Small intestine (tissue), 7 donors: Measurements from ENCODE around the gene PLCH2. TPM values are rescaled to one million over a fixed set of nuclear protein-coding genes. Genes with fewer than 3 reads are reported as not detected.
"Not testable (repeated sequence)": the region's sequence is repeated elsewhere in the genome, so short reads cannot be mapped to it uniquely, and the experiment has no call there.

Experiments
- DNase-seq, 2 donors: peaks; one replicate each; pipeline versions ENCODE4 v3.0.0 to v3.0.0-alpha.2; 2013
- FAIRE-seq: peaks from 2 replicates; lab custom pipeline; 2012; peaks lifted over from hg19 to GRCh38; lab: Jason Lieb, UNC
- H3K27ac ChIP-seq, 3 donors: one replicate each; pipeline ENCODE4 v1.5.1; 2013; ENCODE audit warnings: low read length in 2 of 3, mild to moderate bottlenecking in 2 of 3, control low read depth in 1 of 3, inconsistent platforms in 1 of 3, low read depth in 1 of 3, moderate library complexity in 1 of 3
- H3K27me3 ChIP-seq, 3 donors: one replicate each; pipeline ENCODE4 v1.6.1; 2013; ENCODE audit warnings: low read length in 3 of 3, inconsistent platforms in 1 of 3; ENCODE audit not compliant: control insufficient read depth in 3 of 3, insufficient read depth in 3 of 3
- H3K36me3 ChIP-seq, 3 donors: one replicate each; pipeline ENCODE4 v1.6.1; 2013; ENCODE audit warnings: low read length in 3 of 3, inconsistent platforms in 1 of 3, low read depth in 1 of 3, mild to moderate bottlenecking in 1 of 3, moderate library complexity in 1 of 3; ENCODE audit not compliant: control insufficient read depth in 3 of 3, insufficient read depth in 2 of 3
- H3K4me1 ChIP-seq, 3 donors: one replicate each; pipeline ENCODE4 v1.6.1; 2013; ENCODE audit warnings: low read length in 2 of 3, inconsistent platforms in 1 of 3, low read depth in 1 of 3, mild to moderate bottlenecking in 1 of 3, moderate library complexity in 1 of 3; ENCODE audit not compliant: control insufficient read depth in 3 of 3, insufficient read depth in 2 of 3
- H3K4me3 ChIP-seq, 3 donors: one replicate each; pipeline ENCODE4 v1.5.1; 2013; ENCODE audit warnings: low read length in 3 of 3, control low read depth in 1 of 3, inconsistent platforms in 1 of 3, low read depth in 1 of 3, mild to moderate bottlenecking in 1 of 3, moderate library complexity in 1 of 3
- H3K9me3 ChIP-seq, 2 donors: one replicate each; pipeline ENCODE4 v1.6.1; 2013; ENCODE audit warnings: low read depth in 1 of 2, low read length in 1 of 2; ENCODE audit not compliant: control insufficient read depth in 2 of 2, insufficient read depth in 1 of 2
- WGBS, 3 donors: extraction: QIAGEN DNeasy Blood & Tissue Kit; methylation state at CpG; one replicate each; pipeline ENCODE4 v1.1.7; 2013; 5-methylcytosine and 5-hydroxymethylcytosine counted together
- polyA plus RNA-seq, 4 donors: library from polyadenylated mRNA; stranded (reverse) in 3 of 4; unstranded in 1 of 4; fragments of 200-250 nt in 3 of 4; fragments of 120-200 nt in 1 of 4; gene quantifications; one replicate each; pipeline versions ENCODE4 v1.2.1 to v1.2.3, GENCODE V29; 2013
- donor health status: healthy with polysubstance abuse.
- donor health status: control.
- donor health status: control.
- donor health status: Bipolar disorder and iron deficiency.
- donor health status: healthy.

PLCH2 gene
- polyA plus RNA-seq, 4 donors = 0.22 to 7.1 (median 1.1) TPM

GRCh38 chr1:2549367-2550029 lies 73.4 kb downstream of the PLCH2 start:
- Histone ChIP-seq H3K4me1 (peaks cover 0 to 52% (median 6%) of the 10 kb centered on the region in 3 donors), H3K36me3 (peaks cover 0 to 39% (median 0%) of the 10 kb centered on the region in 3 donors), H3K27ac (peak overlapping the region; percentile 86 to 97 (median 92))
- H3K4me3 ChIP-seq, DNase-seq, H3K27me3 ChIP-seq, H3K9me3 ChIP-seq, FAIRE-seq: not testable (repeated sequence)
- 69 to 85% (median 76%) methylated on average over 23 to 25 of the region's 28 CpGs for WGBS, 3 donors

- peaks cover 0 to 52% (median 6%) of the 10 kb centered on the region in 3 donors for H3K4me1 ChIP-seq
- not testable (repeated sequence) for H3K27ac ChIP-seq, DNase-seq, H3K9me3 ChIP-seq, FAIRE-seq, H3K4me3 ChIP-seq, H3K27me3 ChIP-seq
- 65 to 85% (median 72%) methylated on average over 7 to 12 of the region's 12 CpGs for WGBS, 3 donors
- peaks cover 0 to 47% (median 0%) of the 10 kb centered on the region in 3 donors for H3K36me3 ChIP-seq
These were observed 74.3 kb downstream of the PLCH2 start for GRCh38 chr1:2550309-2550861.

GRCh38 chr1:2551544-2551943 lies 75.5 kb downstream of the PLCH2 start:
- H3K36me3 ChIP-seq = peaks cover 0 to 52% (median 0%) of the 10 kb centered on the region in 3 donors
- peaks cover 0 to 49% (median 4%) of the 10 kb centered on the region in 3 donors for H3K4me1 ChIP-seq
- not testable (repeated sequence) for H3K27ac ChIP-seq, H3K9me3 ChIP-seq, H3K4me3 ChIP-seq, DNase-seq, FAIRE-seq, H3K27me3 ChIP-seq
- whole genome bisulfite sequencing, 3 donors = 82 to 89% (median 84%) methylated on average over 9 of the region's 9 CpGs

GRCh38 chr1:2552189-2552588 lies 76.1 kb downstream of the PLCH2 start:
- H3K4me1 ChIP-seq = peaks cover 0 to 43% (median 4%) of the 10 kb centered on the region in 3 donors
- no peaks in the 10 kb centered on the region for H3K9me3 ChIP-seq
- H3K27me3 ChIP-seq = no peaks in the 10 kb centered on the region
- WGBS, 3 donors = 90 to 97% (median 93%) methylated on average over 21 to 26 of the region's 26 CpGs
- no peak overlapping the region for H3K4me3 ChIP-seq
- H3K27ac ChIP-seq = no peak overlapping the region
- no peak for FAIRE-seq
- peaks cover 0 to 52% (median 0%) of the 10 kb centered on the region in 3 donors for H3K36me3 ChIP-seq
- DNase-seq = no peak

GRCh38 chr1:2553076-2553475 lies 77.0 kb downstream of the PLCH2 start:
- H3K4me3 ChIP-seq, H3K9me3 ChIP-seq, FAIRE-seq, DNase-seq, H3K27me3 ChIP-seq, H3K27ac ChIP-seq: not testable (repeated sequence)
- H3K4me1 ChIP-seq = peaks cover 0 to 41% (median 1%) of the 10 kb centered on the region in 3 donors
- peaks cover 0 to 58% (median 0%) of the 10 kb centered on the region in 3 donors for H3K36me3 ChIP-seq
- WGBS, 3 donors = 59 to 77% (median 62%) methylated on average over 6 to 8 of the region's 9 CpGs

GRCh38 chr1:2553871-2554620 lies 78.0 kb downstream of the PLCH2 start:
- FAIRE-seq (no peak), DNase-seq (no peak)
- Histone ChIP-seq H3K27me3 (no peaks in the 10 kb centered on the region), H3K9me3 (no peaks in the 10 kb centered on the region), H3K4me3 (peak overlapping the region in 1 of 3 donors; percentile 90), H3K4me1 (peaks cover 0 to 41% (median 3%) of the 10 kb centered on the region in 3 donors), H3K36me3 (peaks cover 0 to 63% (median 0%) of the 10 kb centered on the region in 3 donors), H3K27ac (peak overlapping the region in 1 of 3 donors; percentile 99)
- 83 to 90% (median 88%) methylated on average over 30 of the region's 30 CpGs for WGBS, 3 donors

- DNase-seq = peak; percentile 57 to 77
- Histone ChIP-seq H3K27ac (peak overlapping the region; percentile 96 to 99 (median 98)), H3K9me3 (no peaks in the 10 kb centered on the region), H3K27me3 (no peaks in the 10 kb centered on the region), H3K36me3 (peaks cover 0 to 64% (median 4%) of the 10 kb centered on the region in 3 donors), H3K4me3 (peak overlapping the region in 2 of 3 donors; percentile 90 to 92), H3K4me1 (peaks cover 0 to 44% (median 5%) of the 10 kb centered on the region in 3 donors)
- no peak for FAIRE-seq
- 21 to 42% (median 32%) methylated on average over 18 to 19 of the region's 19 CpGs for WGBS, 3 donors
These were observed 78.7 kb downstream of the PLCH2 start for GRCh38 chr1:2554621-2555387.
